B cell (primary cell): Measurements from ENCODE around the gene PRPSAP1.

Experiments used
- EZH2 ChIP-seq: IDR thresholded peaks from 2 replicates; pipeline ENCODE4 v1.6.1; 2012; ENCODE audit warnings: borderline replicate concordance, low read depth, mild to moderate bottlenecking, moderate library complexity, low read length; ENCODE audit not compliant: insufficient read depth, poor library complexity, severe bottlenecking
- TF ChIP-seq, protein P1 (sequence below): fragments of 200-600 bp; IDR thresholded peaks from one replicate; pipeline ENCODE4 v1.8.0; 2022; ENCODE audit warnings: antibody characterized with exemption, mild to moderate bottlenecking

DNA sequence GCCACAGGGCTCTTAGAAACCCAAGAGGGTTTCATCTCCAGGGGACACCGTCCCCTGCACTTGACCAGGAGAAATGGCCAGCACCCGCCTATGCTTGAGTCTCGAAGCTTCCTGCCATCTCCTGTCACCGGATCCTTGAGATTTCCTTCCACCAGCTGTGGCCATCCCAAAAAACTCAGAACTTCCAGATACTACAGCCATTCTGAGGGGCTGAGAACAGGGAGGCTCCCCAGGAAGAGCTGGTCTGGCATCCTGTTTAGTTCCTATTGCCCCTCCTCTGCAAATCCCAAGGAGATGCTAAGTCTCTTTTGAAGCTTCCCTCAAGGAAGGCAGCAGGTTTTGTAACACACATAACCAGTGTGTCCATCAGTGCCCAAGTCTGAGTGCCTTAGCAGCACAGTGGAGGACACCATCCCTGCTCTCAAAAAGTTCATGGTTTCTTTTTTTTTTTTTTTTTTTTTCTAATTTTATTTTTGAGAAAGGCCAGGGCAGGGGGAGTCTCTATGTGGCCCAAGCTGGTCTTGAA lies 86.6 kb downstream of the PRPSAP1 start:
- TF ChIP-seq, protein P1, sequence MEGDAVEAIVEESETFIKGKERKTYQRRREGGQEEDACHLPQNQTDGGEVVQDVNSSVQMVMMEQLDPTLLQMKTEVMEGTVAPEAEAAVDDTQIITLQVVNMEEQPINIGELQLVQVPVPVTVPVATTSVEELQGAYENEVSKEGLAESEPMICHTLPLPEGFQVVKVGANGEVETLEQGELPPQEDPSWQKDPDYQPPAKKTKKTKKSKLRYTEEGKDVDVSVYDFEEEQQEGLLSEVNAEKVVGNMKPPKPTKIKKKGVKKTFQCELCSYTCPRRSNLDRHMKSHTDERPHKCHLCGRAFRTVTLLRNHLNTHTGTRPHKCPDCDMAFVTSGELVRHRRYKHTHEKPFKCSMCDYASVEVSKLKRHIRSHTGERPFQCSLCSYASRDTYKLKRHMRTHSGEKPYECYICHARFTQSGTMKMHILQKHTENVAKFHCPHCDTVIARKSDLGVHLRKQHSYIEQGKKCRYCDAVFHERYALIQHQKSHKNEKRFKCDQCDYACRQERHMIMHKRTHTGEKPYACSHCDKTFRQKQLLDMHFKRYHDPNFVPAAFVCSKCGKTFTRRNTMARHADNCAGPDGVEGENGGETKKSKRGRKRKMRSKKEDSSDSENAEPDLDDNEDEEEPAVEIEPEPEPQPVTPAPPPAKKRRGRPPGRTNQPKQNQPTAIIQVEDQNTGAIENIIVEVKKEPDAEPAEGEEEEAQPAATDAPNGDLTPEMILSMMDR, result no peak
- no peak for TF ChIP-seq EZH2
